Adrenal gland (tissue), 12 donors: ENCODE results near the gene ADCY2. TPM values are rescaled to one million over a fixed set of nuclear protein-coding genes. Genes with fewer than 3 reads are reported as not detected.

Experiments used
- DNase-seq, 7 donors: peaks; one replicate each; pipeline ENCODE4 v3.0.0-alpha.2; 2019 to 2020
- H3K27ac ChIP-seq, 5 donors: fragments of 200-600 bp; sonication (generic) in 4 of 5; 1 replicate in 3 of 5; 2 replicates in 2 of 5; pipeline versions ENCODE4 v1.5.1 to v1.8.0; 2016 to 2020; ENCODE audit warnings: mild to moderate bottlenecking in 1 of 5
- H3K27me3 ChIP-seq: fragments of 200-600 bp; 2 replicates; pipeline ENCODE4 v1.8.0; 2021
- H3K36me3 ChIP-seq, 2 donors: fragments of 200-600 bp; replicated peaks in 1 of 2; 1 replicate in 1 of 2; 2 replicates in 1 of 2; pipeline versions ENCODE4 v1.5.1 to v1.8.0; 2018 to 2022
- H3K4me1 ChIP-seq, 2 donors: fragments of 200-600 bp; replicated peaks in 1 of 2; 1 replicate in 1 of 2; 2 replicates in 1 of 2; pipeline versions ENCODE4 v1.5.1 to v1.8.0; 2018 to 2021
- H3K4me3 ChIP-seq, 4 donors: fragments of 200-600 bp; sonication (generic) in 3 of 4; one replicate each; pipeline ENCODE4 v1.5.1; 2016 to 2018
- H3K9me3 ChIP-seq, 3 donors: fragments of 200-600 bp; sonication (generic) in 1 of 3; replicated peaks in 1 of 3; 1 replicate in 2 of 3; 2 replicates in 1 of 3; pipeline versions ENCODE4 v1.5.1 to v1.8.0; 2016 to 2021
- POLR2A ChIP-seq, 2 donors: fragments of 450-650 bp; IDR thresholded peaks; one replicate each; pipeline ENCODE4 v1.6.1; 2017; ENCODE audit warnings: antibody characterized with exemption in 2 of 2, mild to moderate bottlenecking in 2 of 2, moderate library complexity in 1 of 2
- WGBS, 4 donors: extraction: QIAGEN DNeasy Blood & Tissue Kit in 2 of 4; methylation state at CpG; one replicate each; pipeline versions ENCODE4 v1.1.5 to v1.1.7; 2013 to 2017; 5-methylcytosine and 5-hydroxymethylcytosine counted together
- intact Hi-C, 2 donors: fragments of 100-400 bp; cut with DNase I; formaldehyde crosslinking; loops; one replicate each; pipeline versions ENCODE4 v1.14.1 to v1.15.0; 2022 to 2023
- polyA plus RNA-seq, 3 donors: library from polyadenylated mRNA; stranded (reverse); fragments of 200-250 nt in 2 of 3; fragments of 350-450 nt in 1 of 3; fragmentation: Illumina TruSeq in 1 of 3; extraction: RNeasy Lipid Tissue Mini Kit (QIAGEN cat#74804) in 1 of 3; gene quantifications; one replicate each; pipeline ENCODE4 v1.2.3, GENCODE V29; 2013 to 2014
- total RNA-seq, 9 donors: library from RNA; depleted of rRNA in 4 of 9; stranded (reverse); fragments of >200 nt in 4 of 9; fragments of 120-200 nt in 1 of 9; fragmentation: NEBNext Ultra II Directional in 1 of 9; extraction: Animal tissue kit (Norgen Biotek cat#: 25700) in 1 of 9; gene quantifications; one replicate each; pipeline versions ENCODE4 v1.1.0 to v1.2.4, GENCODE V29; 2013 to 2023
- TF ChIP-seq, protein P1 (sequence below), 6 experiments: fragments of 450-650 bp in 4 of 6; fragments of 200-600 bp in 2 of 6; sonication (generic) in 1 of 6; IDR thresholded peaks; 1 replicate in 5 of 6; 2 replicates in 1 of 6; pipeline versions ENCODE4 v1.5.1 to v1.8.0; 2016 to 2021; ENCODE audit warnings: antibody characterized with exemption in 6 of 6, mild to moderate bottlenecking in 2 of 6, moderate library complexity in 1 of 6
- donor health status: healthy with polysubstance abuse.
- donor health status: Bipolar disorder and iron deficiency.
- donor health status: DM: yes; HTN: yes; CAD: no.
- donor health status: DM: no; HTN: no; CAD: no.
- donor health status: DM: no; HTN: no; CAD: no.
- donor health status: DM: yes; HTN: yes; CAD: no.

ADCY2 gene
- total and polyA plus RNA-seq, 12 donors = 0.85 to 6.6 (median 2.3) TPM

DNA sequence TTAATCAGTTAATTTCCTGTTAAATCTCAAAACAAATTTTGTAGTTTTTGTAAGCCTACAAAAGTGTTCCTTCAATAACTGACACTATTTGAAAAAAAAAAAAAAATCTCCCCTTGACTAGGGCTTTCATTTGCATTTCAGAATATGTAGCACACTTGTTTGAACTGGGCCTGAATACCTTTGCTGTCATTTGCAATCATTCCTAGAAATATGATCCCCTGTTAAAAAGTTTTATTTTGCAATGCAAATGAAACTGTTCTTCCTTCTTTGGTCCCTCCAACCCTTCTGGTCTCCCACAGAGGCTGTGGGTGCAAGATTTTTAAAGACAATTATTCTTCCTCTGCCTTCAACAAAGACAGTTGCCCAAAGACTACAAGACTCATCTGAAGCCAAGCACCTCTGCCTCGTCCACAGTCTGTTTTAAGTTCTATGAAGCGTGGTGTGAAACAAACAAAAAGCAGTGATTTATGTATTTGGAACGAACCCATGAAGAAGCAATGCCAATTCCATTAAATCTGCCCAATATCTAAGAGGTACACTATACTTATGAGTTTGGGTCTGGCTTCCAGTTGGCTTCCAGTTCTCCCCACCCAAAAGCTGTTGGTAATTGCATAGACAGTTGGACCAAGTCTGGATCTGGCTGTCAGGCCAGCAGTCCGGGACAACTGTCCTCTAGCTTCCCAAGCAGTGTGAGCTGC is 388.9 kb downstream of the ADCY2 start:
- Histone ChIP-seq H3K4me1 (no peaks in the 10 kb centered on the region), H3K4me3 (no peak overlapping the region), H3K27ac (no peak overlapping the region), H3K27me3 (no peaks in the 10 kb centered on the region), H3K9me3 (no peaks in the 10 kb centered on the region), H3K36me3 (no peaks in the 10 kb centered on the region)
- TF ChIP-seq POLR2A (IDR thresholded peaks at IDR 0.05) = no peak
- TF ChIP-seq, protein P1, sequence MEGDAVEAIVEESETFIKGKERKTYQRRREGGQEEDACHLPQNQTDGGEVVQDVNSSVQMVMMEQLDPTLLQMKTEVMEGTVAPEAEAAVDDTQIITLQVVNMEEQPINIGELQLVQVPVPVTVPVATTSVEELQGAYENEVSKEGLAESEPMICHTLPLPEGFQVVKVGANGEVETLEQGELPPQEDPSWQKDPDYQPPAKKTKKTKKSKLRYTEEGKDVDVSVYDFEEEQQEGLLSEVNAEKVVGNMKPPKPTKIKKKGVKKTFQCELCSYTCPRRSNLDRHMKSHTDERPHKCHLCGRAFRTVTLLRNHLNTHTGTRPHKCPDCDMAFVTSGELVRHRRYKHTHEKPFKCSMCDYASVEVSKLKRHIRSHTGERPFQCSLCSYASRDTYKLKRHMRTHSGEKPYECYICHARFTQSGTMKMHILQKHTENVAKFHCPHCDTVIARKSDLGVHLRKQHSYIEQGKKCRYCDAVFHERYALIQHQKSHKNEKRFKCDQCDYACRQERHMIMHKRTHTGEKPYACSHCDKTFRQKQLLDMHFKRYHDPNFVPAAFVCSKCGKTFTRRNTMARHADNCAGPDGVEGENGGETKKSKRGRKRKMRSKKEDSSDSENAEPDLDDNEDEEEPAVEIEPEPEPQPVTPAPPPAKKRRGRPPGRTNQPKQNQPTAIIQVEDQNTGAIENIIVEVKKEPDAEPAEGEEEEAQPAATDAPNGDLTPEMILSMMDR (IDR thresholded peaks at IDR 0.05) = no peak
- DNase-seq = no peak
- 64 to 74% (median 68%) methylated on average over 4 of the region's 4 CpGs for WGBS, 4 donors
- intact Hi-C loops = no loop called here

DNA sequence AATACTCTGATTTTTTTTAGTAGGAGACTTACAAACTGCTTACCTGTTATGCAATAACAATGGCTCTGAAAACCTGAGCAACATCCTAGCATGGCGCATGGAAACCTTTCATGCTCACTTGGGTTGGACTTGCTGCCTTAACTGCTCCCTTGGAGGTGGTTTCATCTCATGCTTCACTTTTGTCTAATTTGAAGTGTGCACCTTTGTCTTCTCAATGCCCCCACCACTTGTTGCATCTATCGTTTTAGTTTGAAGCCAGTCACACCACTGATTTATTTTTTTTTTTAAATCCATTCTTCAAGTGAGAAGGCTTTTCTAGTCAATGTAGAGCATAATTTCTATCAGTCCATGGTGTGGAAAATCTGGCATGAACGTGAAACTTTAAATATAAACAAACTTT is 391.8 kb downstream of the ADCY2 start:
- H3K27me3 ChIP-seq = no peaks in the 10 kb centered on the region
- DNase-seq = no peak
- 84 to 94% (median 90%) methylated on average over 3 of the region's 3 CpGs for WGBS, 4 donors
- intact Hi-C loops = no loop called here
- H3K4me3 ChIP-seq = no peak overlapping the region
- no peak for TF ChIP-seq POLR2A (IDR thresholded peaks at IDR 0.05)
- TF ChIP-seq, protein P1 (IDR thresholded peaks at IDR 0.05) = no peak
- no peaks in the 10 kb centered on the region for H3K36me3 ChIP-seq
- H3K4me1 ChIP-seq = no peaks in the 10 kb centered on the region
- H3K9me3 ChIP-seq = no peaks in the 10 kb centered on the region
- H3K27ac ChIP-seq = no peak overlapping the region

DNA sequence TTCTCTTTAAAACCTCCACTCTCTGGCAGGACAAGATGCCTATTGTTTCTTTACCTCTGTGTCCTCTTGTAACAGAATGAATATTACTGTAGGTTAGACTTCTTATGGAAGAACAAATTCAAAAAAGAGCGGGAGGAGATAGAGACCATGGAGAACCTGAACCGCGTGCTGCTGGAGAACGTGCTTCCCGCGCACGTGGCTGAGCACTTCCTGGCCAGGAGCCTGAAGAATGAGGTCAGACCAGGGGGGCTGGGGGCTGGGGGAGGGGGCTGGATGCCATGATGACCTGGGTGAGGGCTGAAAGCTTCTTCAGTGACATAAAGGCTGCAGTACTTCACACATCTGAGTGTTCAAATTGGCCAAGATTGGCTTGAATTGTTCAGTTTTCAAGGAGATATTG is 393.6 kb downstream of the ADCY2 start:
- Histone ChIP-seq H3K4me3 (no peak overlapping the region), H3K27ac (no peak overlapping the region), H3K4me1 (no peaks in the 10 kb centered on the region), H3K36me3 (no peaks in the 10 kb centered on the region), H3K9me3 (no peaks in the 10 kb centered on the region), H3K27me3 (no peaks in the 10 kb centered on the region)
- TF ChIP-seq, protein P1 (IDR thresholded peaks at IDR 0.05) = no peak
- no peak for TF ChIP-seq POLR2A (IDR thresholded peaks at IDR 0.05)
- intact Hi-C loops = no loop called here
- DNase-seq = no peak
- 83 to 94% (median 89%) methylated on average over 7 of the region's 7 CpGs for WGBS, 4 donors

DNA sequence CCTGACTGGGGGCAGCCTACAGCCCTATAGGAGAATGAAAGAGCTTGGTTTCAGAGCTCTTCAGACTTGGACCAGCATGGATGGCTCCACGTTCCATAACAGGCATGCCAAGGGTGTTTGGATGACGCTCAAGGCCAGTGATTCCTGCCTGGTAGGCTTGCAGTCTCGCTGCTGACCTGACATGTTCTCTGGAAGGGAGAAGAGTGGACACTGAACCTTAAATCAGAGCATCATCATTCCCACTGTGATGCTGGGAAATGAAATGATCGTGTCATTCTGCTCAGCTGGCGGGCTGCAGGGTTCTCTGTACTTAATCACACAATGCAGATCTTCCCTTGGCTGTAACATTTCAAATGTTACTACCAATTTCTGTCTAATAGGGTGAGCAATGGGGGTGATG is 398.0 kb downstream of the ADCY2 start:
- H3K9me3 ChIP-seq = no peaks in the 10 kb centered on the region
- H3K27ac ChIP-seq = no peak overlapping the region
- H3K27me3 ChIP-seq = no peaks in the 10 kb centered on the region
- H3K4me1 ChIP-seq = no peaks in the 10 kb centered on the region
- WGBS, 4 donors = 48 to 63% (median 58%) methylated on average over 4 to 5 of the region's 5 CpGs
- TF ChIP-seq POLR2A (IDR thresholded peaks at IDR 0.05) = no peak
- TF ChIP-seq, protein P1 (IDR thresholded peaks at IDR 0.05) = no peak
- no peaks in the 10 kb centered on the region for H3K36me3 ChIP-seq
- no peak overlapping the region for H3K4me3 ChIP-seq
- DNase-seq = peak in 1 of 7 donors; percentile 8
- intact Hi-C loops = no loop called here
